HG02885 (cell line): ENCODE measurements around the gene RHOB.

Experiments used
- ATAC-seq: cut with Tn5 transposase; IDR thresholded peaks from one replicate; pipeline ENCODE4 v1.9.1; 2021; ENCODE audit warnings: mild to moderate bottlenecking; ENCODE audit not compliant: unreplicated experiment, poor library complexity

Gene RHOB

GRCh38 chr2:20471902-20472559, 25.2 kb downstream of the RHOB start:
- no peak for ATAC-seq

GRCh38 chr2:20472569-20472968, 25.7 kb downstream of the RHOB start:
- ATAC-seq = no peak

- ATAC-seq = no peak
Observed at GRCh38 chr2:20473128-20473527, 26.3 kb downstream of the RHOB start.

GRCh38 chr2:20474757-20475566, 28.1 kb downstream of the RHOB start:
- no peak for ATAC-seq

GRCh38 chr2:20475567-20475952, 28.7 kb downstream of the RHOB start:
- ATAC-seq = no peak

GRCh38 chr2:20476481-20476880, 29.6 kb downstream of the RHOB start:
- no peak for ATAC-seq

GRCh38 chr2:20476950-20477349, 30.1 kb downstream of the RHOB start:
- ATAC-seq = no peak

- no peak for ATAC-seq
Observed at GRCh38 chr2:20478961-20479360, 32.1 kb downstream of the RHOB start.

- ATAC-seq = no peak
Observed at GRCh38 chr2:20479835-20480234, 33.0 kb downstream of the RHOB start.

GRCh38 chr2:20480913-20481312, 34.0 kb downstream of the RHOB start:
- no peak for ATAC-seq

- no peak for ATAC-seq
Observed at GRCh38 chr2:20481798-20482405, 35.0 kb downstream of the RHOB start.

GRCh38 chr2:20482725-20483124, 35.9 kb downstream of the RHOB start:
- no peak for ATAC-seq

GRCh38 chr2:20483194-20483895, 36.5 kb downstream of the RHOB start:
- ATAC-seq = no peak

GRCh38 chr2:20484034-20484617, 37.3 kb downstream of the RHOB start:
- no peak for ATAC-seq

GRCh38 chr2:20484810-20485611, 38.1 kb downstream of the RHOB start:
- no peak for ATAC-seq

- ATAC-seq = no peak
Observed at GRCh38 chr2:20485612-20486388, 38.9 kb downstream of the RHOB start.

GRCh38 chr2:20486571-20486970, 39.7 kb downstream of the RHOB start:
- ATAC-seq = no peak

- ATAC-seq = no peak
Observed at GRCh38 chr2:20487030-20487391, 40.1 kb downstream of the RHOB start.
